Fibroblast of mammary gland (primary cell): ENCODE data around the gene RNH1.

ENCODE experiments used
- DNase-seq: peaks from one replicate; pipeline ENCODE4 v3.0.0-alpha.2; 2010; ENCODE audit warnings: low read depth
- H3K4me3 ChIP-seq: 2 replicates; pipeline ENCODE4 v1.5.1; 2011; ENCODE audit warnings: low read depth, mild to moderate bottlenecking, low read length, moderate library complexity; ENCODE audit not compliant: control insufficient read depth
- TF ChIP-seq, protein P1 (sequence below): conservative IDR thresholded peaks from 2 replicates; pipeline ENCODE4 v1.5.1; 2011; ENCODE audit warnings: low read depth, low read length, inconsistent platforms; ENCODE audit not compliant: control insufficient read depth, insufficient read depth

RNH1 gene

DNA sequence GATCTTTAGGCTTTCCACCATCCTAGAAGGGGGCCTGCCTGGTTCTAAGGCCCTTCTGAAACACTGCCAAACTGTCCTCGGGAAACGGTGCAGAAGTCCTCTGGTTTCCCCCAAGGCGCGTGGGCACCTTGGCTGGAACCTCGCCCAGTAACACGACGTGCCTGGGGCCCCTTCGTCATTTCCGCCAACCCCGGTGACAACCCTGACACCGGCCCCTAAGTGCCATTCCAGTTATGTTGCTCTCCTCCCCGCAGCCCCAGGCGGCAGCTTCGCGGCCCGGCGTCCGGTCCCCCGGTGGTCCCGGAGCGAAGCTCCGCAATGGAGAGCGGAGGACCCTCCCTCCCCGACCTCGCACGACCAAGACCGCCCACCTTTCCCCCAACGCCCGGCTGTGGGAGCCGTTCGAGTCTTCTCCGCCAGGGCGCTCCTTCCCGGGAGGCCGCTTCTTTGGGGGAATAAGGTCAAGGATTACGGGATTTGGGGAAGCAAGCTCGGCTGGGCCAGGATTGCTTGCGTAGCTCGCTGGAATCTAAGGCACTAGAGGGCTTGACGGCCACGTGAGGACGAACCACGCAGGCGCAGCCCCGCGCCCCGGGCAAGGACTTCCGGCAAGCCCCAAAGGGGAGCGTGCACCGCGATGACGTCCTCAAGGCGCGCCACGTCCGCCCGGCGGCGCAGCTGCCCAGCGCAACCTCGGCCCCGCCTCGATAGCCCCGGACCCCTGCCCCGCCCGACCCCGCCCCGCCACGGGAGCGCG, 626 bp downstream of the RNH1 start:
- peak; percentile 97 for DNase-seq
- TF ChIP-seq, protein P1, sequence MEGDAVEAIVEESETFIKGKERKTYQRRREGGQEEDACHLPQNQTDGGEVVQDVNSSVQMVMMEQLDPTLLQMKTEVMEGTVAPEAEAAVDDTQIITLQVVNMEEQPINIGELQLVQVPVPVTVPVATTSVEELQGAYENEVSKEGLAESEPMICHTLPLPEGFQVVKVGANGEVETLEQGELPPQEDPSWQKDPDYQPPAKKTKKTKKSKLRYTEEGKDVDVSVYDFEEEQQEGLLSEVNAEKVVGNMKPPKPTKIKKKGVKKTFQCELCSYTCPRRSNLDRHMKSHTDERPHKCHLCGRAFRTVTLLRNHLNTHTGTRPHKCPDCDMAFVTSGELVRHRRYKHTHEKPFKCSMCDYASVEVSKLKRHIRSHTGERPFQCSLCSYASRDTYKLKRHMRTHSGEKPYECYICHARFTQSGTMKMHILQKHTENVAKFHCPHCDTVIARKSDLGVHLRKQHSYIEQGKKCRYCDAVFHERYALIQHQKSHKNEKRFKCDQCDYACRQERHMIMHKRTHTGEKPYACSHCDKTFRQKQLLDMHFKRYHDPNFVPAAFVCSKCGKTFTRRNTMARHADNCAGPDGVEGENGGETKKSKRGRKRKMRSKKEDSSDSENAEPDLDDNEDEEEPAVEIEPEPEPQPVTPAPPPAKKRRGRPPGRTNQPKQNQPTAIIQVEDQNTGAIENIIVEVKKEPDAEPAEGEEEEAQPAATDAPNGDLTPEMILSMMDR = no peak
- H3K4me3 ChIP-seq = peak overlapping the region; percentile 87

DNA sequence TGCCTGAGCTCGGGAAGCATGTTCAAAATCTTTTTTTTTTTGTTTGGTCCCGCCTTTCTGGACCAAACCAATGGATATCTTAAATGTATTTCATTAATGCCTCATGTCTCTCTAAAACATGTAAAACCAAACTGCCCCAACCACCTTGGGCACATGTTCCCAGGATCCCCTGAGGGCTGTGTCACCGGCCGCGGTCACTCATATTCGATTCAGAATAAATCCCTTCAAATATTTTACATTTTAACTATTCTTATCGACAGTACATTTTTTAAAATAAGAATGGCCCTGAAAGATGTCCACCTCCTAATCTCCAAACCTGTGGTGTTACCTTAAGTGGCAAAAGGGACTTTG, 2.1 kb downstream of the RNH1 start:
- TF ChIP-seq, protein P1 = no peak
- peak overlapping the region; percentile 87 for H3K4me3 ChIP-seq
- DNase-seq = no peak

DNA sequence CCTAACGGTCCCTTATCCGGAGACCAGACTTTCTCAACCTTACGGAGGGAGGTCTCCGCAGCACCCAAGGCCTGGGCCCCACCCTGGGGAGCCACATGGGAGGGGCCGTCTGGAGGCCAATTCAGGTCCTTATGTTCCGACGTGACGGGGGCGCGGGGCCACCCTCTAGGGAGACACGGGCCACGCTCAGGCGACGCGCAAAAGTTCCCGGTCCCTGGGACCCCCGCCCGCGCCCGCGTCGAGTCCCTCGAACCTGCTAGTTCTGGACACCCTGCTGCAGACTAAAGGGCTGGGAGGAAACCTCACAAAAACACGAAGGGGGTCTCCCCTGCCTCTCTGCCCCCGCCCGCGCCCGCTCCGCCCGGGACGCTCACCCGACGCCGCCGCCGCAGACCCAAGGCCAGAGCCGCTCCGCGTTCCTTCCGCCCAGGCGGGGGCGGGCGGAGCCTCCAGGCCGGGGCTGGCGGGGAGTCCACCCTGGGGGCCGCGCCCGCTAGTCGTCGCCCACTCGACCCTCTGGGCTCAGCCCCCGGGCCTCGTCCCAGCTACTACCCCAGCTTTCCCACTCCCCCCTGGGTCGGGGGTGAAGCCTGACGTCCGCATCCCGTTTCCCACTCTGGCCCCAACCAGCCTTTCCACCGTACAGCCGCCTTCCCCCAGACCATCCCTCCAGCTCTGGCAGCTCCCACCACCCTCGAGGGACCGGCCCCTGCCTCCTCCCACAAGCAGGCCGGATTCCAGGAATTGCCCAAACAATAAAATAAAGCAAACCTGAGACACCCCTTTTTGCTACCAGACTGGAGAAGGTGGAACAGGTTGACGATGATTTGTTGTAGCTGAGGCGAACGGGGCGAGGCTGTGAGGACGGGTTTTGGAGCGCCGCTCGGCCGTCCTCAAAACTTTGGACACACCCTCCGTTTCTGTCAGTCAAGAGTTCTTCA, 2.7 kb downstream of the RNH1 start:
- TF ChIP-seq, protein P1 = no peak
- H3K4me3 ChIP-seq = peak overlapping the region; percentile 87
- DNase-seq = peak; percentile 74

DNA sequence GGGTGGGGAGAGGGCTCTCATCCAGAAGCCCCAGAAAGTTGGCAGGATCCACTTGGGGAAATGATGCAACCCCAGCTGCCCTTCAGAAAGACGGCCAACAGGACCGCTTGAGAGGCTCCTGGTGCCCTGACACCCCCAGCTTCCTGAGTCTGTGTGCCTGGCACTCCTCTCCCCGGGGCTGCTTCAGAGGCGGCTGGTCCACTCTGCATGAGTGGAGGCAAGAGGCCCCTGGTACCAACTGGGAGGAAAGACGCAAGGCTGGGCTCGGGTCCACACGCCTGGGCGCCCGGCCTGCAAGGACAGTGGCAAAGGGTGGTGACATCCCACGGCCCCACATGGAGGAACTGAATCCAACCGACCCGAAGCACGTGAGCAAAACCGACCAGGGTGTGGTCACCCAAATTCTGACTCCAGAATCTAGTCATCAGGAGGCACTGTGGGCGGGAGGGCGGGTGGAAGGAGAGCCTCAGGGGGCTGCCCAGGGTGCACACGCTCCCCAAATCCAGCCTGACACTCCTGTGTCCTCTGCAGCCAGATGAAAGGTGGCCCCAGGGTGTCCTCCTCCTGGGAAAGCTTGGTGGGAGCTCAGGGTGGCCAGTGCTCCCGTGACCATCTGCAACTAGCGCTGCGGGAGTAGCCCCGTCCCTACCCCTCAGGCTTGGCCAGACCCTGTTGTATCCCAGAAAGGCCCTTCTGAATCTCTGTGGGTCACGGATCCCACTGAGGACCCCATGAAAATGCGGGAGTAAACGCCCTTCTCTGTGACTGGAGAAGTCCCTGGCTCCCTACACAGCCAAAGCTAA, 3.7 kb downstream of the RNH1 start:
- TF ChIP-seq, protein P1 = no peak
- peak; percentile 72 for DNase-seq
- H3K4me3 ChIP-seq = peak overlapping the region; percentile 87

DNA sequence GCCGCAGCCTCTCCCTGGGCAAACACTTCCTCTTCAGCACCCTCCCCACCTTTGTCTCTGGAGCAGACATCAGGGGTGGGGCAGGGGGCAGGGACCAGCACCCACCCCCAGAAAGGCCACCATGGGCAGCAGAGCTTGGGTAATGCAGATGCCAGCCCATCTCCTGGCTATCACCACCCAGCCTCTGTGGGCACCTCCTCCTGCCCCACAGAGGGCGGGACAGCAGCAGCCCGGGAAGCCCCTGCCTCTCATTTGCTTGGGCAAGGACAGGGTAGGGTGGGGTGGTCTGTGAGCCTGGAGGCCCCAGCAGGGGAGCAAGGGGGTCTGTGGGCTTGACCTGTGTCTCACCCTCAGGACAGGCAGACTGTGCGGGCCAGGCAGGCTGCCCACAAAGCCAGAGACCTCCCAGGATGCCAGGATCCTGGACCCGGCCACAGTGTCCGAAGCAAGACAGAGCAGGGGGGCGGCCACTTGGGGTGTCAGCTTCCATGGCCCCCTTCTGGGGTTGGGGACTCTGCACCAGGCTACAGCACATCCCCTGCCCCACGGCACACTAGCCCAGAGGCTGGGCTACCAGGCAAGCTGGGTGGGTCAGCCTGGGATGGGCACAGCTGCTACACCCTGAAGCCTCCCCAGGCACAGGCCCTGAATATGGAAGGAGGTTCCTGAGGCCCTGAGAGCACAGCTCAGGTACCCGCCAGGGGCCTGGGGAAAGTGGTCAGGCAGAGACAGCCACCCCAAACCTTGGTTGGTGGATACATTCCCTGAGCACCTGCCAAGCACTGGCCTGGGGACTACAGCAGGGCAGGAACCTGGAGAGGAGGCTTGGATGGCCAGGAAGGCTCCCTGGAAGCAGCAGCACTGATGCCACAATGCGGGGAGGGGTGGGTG, 4.5 kb downstream of the RNH1 start:
- peak overlapping the region; percentile 87 for H3K4me3 ChIP-seq
- TF ChIP-seq, protein P1 = no peak
- DNase-seq = no peak
